DLD1 (cell line): Measurements from ENCODE around the gene SH3GL3.

Experiments
- in situ Hi-C: cut with HindIII; loops from 2 replicates; pipeline ENCODE4 v1.10.0; 2017; ENCODE audit warnings: low sequenced_read_pairs

The SH3GL3 gene

DNA sequence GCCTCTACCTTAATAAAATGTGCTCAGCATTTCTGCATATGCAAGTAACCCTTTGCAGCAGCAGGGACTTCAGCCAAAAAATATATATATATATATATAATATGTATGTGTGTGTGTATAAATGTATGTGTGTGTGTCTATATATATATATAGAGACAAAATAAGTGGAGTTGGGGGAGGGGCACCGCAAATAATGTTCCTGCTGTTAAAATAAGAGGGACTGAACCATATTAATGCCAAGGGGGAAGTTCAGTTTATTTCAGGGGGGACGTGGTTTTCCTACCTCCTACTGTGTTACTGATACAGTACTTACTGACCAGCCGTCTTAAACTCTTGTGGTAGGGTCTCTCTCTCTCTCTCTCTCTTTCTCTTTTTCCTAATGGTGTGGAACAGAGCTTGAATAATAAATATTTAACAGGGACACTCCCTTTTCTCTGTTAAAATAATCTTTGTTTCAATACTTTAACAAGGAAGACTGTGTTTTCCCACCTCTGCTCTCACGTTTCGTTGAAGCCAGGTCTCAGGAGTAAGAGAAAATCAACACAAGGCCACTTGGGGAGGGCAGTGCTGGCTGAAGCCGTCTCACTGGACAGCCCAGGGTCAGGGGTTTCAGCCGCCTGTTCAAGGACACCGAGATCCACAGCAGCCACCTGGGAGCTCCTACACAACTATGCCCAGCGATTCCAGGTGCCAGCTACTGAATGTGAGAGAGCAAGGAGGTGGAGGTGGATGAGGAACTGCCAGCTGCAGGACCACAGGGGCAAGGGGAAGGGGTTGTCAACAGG, 164.0 kb downstream of the SH3GL3 start:
- in situ Hi-C loops = no loop called here

DNA sequence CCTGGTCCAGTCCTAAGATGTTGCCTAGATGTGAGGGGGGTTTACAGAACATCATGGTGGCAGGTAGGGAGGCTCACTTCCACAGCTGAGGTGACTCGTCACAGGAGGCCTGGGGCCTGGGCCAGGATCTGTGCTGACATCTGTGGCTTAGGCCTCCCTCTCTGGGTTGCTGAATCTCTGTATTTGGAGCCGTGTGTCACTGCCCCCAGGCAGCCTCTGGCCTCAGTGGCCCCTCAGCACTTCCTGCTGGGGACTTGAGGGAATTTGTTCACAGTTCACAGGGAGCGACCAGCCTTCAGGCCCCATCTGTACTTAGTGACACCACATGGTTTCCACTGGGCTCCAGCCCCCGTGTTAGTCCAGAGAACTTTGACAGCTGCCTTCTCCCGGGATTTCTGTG, 165.1 kb downstream of the SH3GL3 start:
- in situ Hi-C loops = no loop called here

GRCh38 chr15:83612898-83613635, 165.9 kb downstream of the SH3GL3 start:
- in situ Hi-C loops = no loop called here

DNA sequence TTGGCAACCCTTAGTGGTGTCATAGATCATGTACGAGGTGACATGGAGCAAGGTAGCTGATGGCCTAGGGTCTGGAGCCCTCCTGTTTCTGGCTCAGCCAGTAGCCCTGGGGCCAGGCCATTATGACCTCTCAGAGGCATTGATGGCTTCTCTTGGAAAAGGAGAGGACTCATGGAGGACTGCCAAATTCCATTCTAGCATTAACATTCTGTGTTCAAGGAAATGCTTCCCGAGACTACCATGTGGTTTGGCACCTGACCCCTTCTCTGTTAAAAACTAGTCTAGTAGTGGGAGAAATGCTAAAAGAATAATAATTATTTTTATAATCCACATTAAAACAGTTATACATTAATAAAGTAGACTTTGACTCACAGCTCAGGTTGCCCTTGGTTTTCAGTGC, 166.6 kb downstream of the SH3GL3 start:
- in situ Hi-C loops = no loop called here

GRCh38 chr15:83616840-83617239, 169.7 kb downstream of the SH3GL3 start:
- in situ Hi-C loops = no loop called here

DNA sequence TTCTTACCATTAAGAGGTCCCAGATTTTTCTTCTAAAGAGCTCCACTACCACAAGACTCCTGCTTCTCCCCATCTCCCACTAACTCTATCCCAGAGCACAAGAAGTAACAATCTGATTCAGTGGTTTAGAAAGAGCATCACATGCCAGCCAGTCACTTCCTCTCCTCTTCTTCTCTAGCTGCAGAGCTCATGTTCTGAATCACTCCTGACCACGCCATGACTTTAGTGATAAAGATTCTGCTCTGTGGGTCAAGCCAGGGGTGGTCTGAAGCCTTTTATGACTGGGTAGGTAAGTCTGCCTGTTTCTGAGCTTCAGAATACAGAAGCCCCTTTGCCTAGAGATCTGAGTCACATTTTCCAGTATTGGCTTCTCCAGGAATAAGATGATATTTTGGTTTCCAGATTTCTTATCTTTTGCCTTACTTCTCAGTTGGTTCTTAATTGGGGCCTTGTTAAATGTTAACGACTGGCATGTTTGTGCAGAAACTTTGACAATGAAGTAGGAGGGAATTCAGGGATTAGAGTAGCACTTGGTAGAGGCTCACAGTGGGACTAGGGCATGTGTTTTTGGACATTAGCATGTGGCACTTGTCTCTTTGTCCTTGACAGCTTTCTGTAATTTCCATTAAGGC, 179.1 kb downstream of the SH3GL3 start:
- in situ Hi-C loops = no loop called here

- in situ Hi-C loops = no loop called here
Measured at GRCh38 chr15:83631534-83631933, 184.4 kb downstream of the SH3GL3 start.

- in situ Hi-C loops = no loop called here
Measured at GRCh38 chr15:83643201-83643600, 196.1 kb downstream of the SH3GL3 start.

GRCh38 chr15:83644439-83644838, 197.3 kb downstream of the SH3GL3 start:
- in situ Hi-C loops = no loop called here

- in situ Hi-C loops = no loop called here
Measured at GRCh38 chr15:83650831-83651230, 203.7 kb downstream of the SH3GL3 start.

- in situ Hi-C loops = no loop called here
Measured at GRCh38 chr15:83651541-83651940, 204.4 kb downstream of the SH3GL3 start.

DNA sequence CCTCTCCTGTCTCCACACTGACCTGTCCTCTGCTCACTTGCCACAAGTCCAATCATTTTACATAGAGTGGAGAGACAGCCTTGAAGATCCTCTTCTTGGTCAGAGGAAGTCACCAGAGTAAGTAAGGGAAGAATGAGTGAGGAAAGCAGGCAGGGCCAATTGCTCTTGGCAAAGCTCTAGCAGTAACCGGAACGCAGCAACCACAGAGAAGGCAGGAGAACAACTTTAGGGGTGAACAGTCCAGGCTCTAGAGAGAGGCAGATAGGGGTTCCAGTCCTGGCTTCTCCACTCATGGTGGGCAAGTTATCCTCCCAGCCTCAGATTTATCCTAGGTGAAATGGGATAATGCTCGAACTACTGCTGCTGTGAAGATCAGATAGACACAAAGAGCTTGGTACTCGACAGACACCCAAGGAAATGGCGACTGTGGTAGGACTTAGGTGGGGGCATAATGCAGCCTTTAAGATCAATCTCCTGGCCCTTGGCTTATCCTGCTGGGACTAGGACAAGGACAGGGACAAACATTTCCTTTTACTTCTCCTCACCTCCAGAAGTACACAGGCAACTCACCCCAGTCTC, 205.6 kb downstream of the SH3GL3 start:
- in situ Hi-C loops = no loop called here

DNA sequence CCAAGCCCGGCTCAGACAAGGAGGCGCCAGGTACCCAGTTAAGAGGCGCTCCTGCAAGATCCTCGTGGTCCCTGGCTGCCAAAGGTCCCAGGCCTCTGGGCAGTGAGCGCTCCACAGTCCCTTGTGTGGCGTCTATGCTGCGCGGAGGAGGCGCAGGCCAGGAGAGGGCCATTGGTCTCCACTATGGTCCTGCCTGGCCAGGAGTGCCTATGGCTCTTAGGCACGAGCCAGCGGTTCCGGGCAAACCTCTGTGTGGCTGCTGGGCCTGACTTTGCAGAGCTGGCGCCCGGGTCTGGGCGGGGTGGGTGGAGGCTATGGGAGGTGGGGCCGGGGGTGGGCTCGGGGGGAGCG, 206.1 kb downstream of the SH3GL3 start:
- in situ Hi-C loops = no loop called here

- in situ Hi-C loops = no loop called here
Measured at GRCh38 chr15:83653639-83654378, 206.7 kb downstream of the SH3GL3 start, which contains the start of gene ADAMTSL3. TSS of gene ADAMTSL3 (plus strand) at chr15:83654123. CDS start at chr15:83655762, 1,639 bp downstream.

- in situ Hi-C loops = no loop called here
Measured at GRCh38 chr15:83654379-83655236, 207.5 kb downstream of the SH3GL3 start.

- in situ Hi-C loops = no loop called here
Measured at GRCh38 chr15:83655237-83655616, 208.1 kb downstream of the SH3GL3 start.

GRCh38 chr15:83656192-83656591, 209.1 kb downstream of the SH3GL3 start:
- in situ Hi-C loops = no loop called here

DNA sequence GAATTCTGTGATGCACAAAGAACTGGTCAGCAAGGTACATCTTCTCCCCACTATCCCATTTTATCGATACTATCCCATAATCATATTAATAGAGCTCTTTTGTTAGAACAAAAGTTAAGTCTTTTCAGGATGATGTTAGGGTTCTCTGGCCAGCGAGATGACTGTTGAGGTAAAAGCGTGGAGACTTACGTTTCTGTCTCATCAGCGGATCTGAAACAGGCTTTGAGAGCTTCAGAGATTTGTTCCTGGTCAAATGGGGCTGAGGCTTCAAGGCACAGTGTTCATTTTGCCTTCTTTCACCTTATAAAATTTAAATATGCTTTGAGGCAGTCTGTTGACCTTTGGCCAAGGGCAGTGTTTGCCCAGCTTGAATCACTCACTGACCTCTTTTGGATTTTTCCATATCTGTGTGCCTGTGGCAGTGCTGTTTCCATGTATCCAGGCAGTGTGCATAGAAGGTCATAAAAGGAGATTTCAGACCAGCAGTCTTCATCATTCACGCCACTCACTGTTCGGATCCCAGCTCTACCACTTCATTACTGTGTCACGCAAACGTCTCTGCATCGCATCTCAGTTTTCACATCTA, 209.9 kb downstream of the SH3GL3 start:
- in situ Hi-C loops = no loop called here

- in situ Hi-C loops = no loop called here
Measured at GRCh38 chr15:83657549-83657948, 210.4 kb downstream of the SH3GL3 start.
